Epidermal melanocyte (primary cell): ENCODE data around the gene CST9L.

Experiments
- DNase-seq: peaks from one replicate; pipeline ENCODE4 v3.0.0; 2011; ENCODE audit warnings: low spot score; ENCODE audit not compliant: insufficient read length

CST9L gene

GRCh38 chr20:23547613-23548012, 20.7 kb downstream of the CST9L start:
- no peak for DNase-seq

- DNase-seq = no peak
Measured at GRCh38 chr20:23546435-23547144, 21.7 kb downstream of the CST9L start.

- DNase-seq = no peak
Measured at GRCh38 chr20:23544133-23544532, 24.2 kb downstream of the CST9L start.

GRCh38 chr20:23542801-23543200, 25.5 kb downstream of the CST9L start:
- no peak for DNase-seq

- no peak for DNase-seq
Measured at GRCh38 chr20:23541776-23542175, 26.5 kb downstream of the CST9L start.

GRCh38 chr20:23541330-23541729, 27.0 kb downstream of the CST9L start:
- no peak for DNase-seq

GRCh38 chr20:23540624-23541023, 27.7 kb downstream of the CST9L start:
- no peak for DNase-seq

- DNase-seq = no peak
Measured at GRCh38 chr20:23537030-23537429, 31.3 kb downstream of the CST9L start.

GRCh38 chr20:23536328-23536974, 31.8 kb downstream of the CST9L start:
- DNase-seq = no peak

- no peak for DNase-seq
Measured at GRCh38 chr20:23534801-23535593, 33.3 kb downstream of the CST9L start.

GRCh38 chr20:23533161-23533560, 35.1 kb downstream of the CST9L start:
- no peak for DNase-seq

- DNase-seq = no peak
Measured at GRCh38 chr20:23532533-23532932, 35.8 kb downstream of the CST9L start.

- DNase-seq = no peak
Measured at GRCh38 chr20:23530937-23531567, 37.2 kb downstream of the CST9L start.

- no peak for DNase-seq
Measured at GRCh38 chr20:23528867-23529431, 39.3 kb downstream of the CST9L start.

GRCh38 chr20:23526850-23527249, 41.4 kb downstream of the CST9L start:
- DNase-seq = no peak

- DNase-seq = no peak
Measured at GRCh38 chr20:23524146-23524545, 44.1 kb downstream of the CST9L start.

- DNase-seq = no peak
Measured at GRCh38 chr20:23520185-23520584, 48.1 kb downstream of the CST9L start.

- no peak for DNase-seq
Measured at GRCh38 chr20:23519556-23519955, 48.7 kb downstream of the CST9L start.

- DNase-seq = no peak
Measured at GRCh38 chr20:23517719-23518118, 50.6 kb downstream of the CST9L start.

- no peak for DNase-seq
Measured at GRCh38 chr20:23515250-23515939, 52.9 kb downstream of the CST9L start.

GRCh38 chr20:23514848-23515247, 53.4 kb downstream of the CST9L start:
- DNase-seq = no peak
